Left ventricle myocardium inferior (tissue), 1 donor: ENCODE data around the gene EXOSC1. TPM values are rescaled to one million over a fixed set of nuclear protein-coding genes. Genes with fewer than 3 reads are reported as not detected.

ENCODE experiments used
- DNase-seq: peaks from one replicate; pipeline ENCODE4 v3.0.0-alpha.2; 2020
- H3K27ac ChIP-seq: fragments of 200-600 bp; replicated peaks from 2 replicates; pipeline ENCODE4 v1.8.0; 2021
- H3K27me3 ChIP-seq: fragments of 200-600 bp; 2 replicates; pipeline ENCODE4 v1.8.0; 2021; ENCODE audit warnings: low read depth
- H3K36me3 ChIP-seq: fragments of 200-600 bp; 2 replicates; pipeline ENCODE4 v1.8.0; 2021
- H3K4me1 ChIP-seq: fragments of 200-600 bp; 2 replicates; pipeline ENCODE4 v1.8.0; 2021
- H3K4me3 ChIP-seq: fragments of 200-600 bp; 2 replicates; pipeline ENCODE4 v1.8.0; 2021; ENCODE audit warnings: mild to moderate bottlenecking, moderate library complexity
- H3K9me3 ChIP-seq: fragments of 200-600 bp; replicated peaks from 2 replicates; pipeline ENCODE4 v1.8.0; 2021
- CTCF ChIP-seq: fragments of 200-600 bp; IDR thresholded peaks from 2 replicates; pipeline ENCODE4 v1.8.0; 2021; ENCODE audit warnings: antibody characterized with exemption, mild to moderate bottlenecking, borderline replicate concordance
- intact Hi-C: fragments of 100-400 bp; cut with micrococcal nuclease; formaldehyde crosslinking; loops from one replicate; pipeline ENCODE4 v1.11.0; 2022
- long read RNA-seq: library from polyadenylated mRNA; unstranded; transcript quantifications from one replicate; pipeline ENCODE4 v2.0.0, GENCODE V29; 2021
- total RNA-seq: library from RNA; stranded (reverse); fragmentation: NEBNext Ultra II Directional; extraction: Animal tissue kit (Norgen Biotek cat#: 25700); gene quantifications from one replicate; pipeline ENCODE4 v1.2.1, GENCODE V29; 2021
- donor health status: DM: no; HTN: yes; CAD: no; lungs with severe emphysema.

The EXOSC1 gene
- 14.9 TPM for total RNA-seq
- long read RNA-seq, transcript EXOSC1-204 (8 exons, 923 nt), result major isoform, 11 of 14 reads
- long read RNA-seq, partial matches to known transcripts, result 3 of 14 reads
- long read RNA-seq, other reads (novel, unspliced or antisense), result 0 of 14 reads

GRCh38 chr10:97445722-97446639 lies at the start of gene EXOSC1, which contains the start of gene ZDHHC16:
Gene EXOSC1, minus strand, starts transcription at chr10:97446006. Its CDS starts 21 bp downstream, at chr10:97445985.
Gene ZDHHC16, plus strand, starts transcription at chr10:97446175. Its CDS starts 5,501 bp downstream, at chr10:97451676.
- no peak for TF ChIP-seq CTCF
- Histone ChIP-seq H3K9me3 (no peaks in the 10 kb centered on the region), H3K36me3 (peaks cover 14% of the 10 kb centered on the region), H3K27ac (peak within 1 kb of the TSS; percentile 83), H3K27me3 (no peaks in the 10 kb centered on the region), H3K4me1 (peaks cover 64% of the 10 kb centered on the region), H3K4me3 (peak within 1 kb of the TSS; percentile 84)
- intact Hi-C loops, result no loop called here
- peak; percentile 90 for DNase-seq

GRCh38 chr10:97494863-97495506 lies 49.2 kb upstream of the EXOSC1 start:
- intact Hi-C loops, result no loop called here
- no peaks in the 10 kb centered on the region for H3K36me3 ChIP-seq
- peak overlapping the region; percentile 89 for H3K27ac ChIP-seq
- H3K9me3 ChIP-seq, result no peaks in the 10 kb centered on the region
- no peaks in the 10 kb centered on the region for H3K27me3 ChIP-seq
- TF ChIP-seq CTCF, result no peak
- H3K4me3 ChIP-seq, result peak overlapping the region; percentile 18
- peaks cover 93% of the 10 kb centered on the region for H3K4me1 ChIP-seq
- DNase-seq, result no peak

- intact Hi-C loops, result no loop called here
- DNase-seq, result no peak
- Histone ChIP-seq H3K4me1 (peaks cover 93% of the 10 kb centered on the region), H3K4me3 (no peak overlapping the region), H3K36me3 (no peaks in the 10 kb centered on the region), H3K27me3 (no peaks in the 10 kb centered on the region), H3K27ac (peak overlapping the region; percentile 89), H3K9me3 (no peaks in the 10 kb centered on the region)
- TF ChIP-seq CTCF, result no peak
Observed at GRCh38 chr10:97494151-97494550, 48.3 kb upstream of the EXOSC1 start.

GRCh38 chr10:97490592-97490991 lies 44.8 kb upstream of the EXOSC1 start:
- Histone ChIP-seq H3K9me3 (no peaks in the 10 kb centered on the region), H3K4me3 (peak overlapping the region; percentile 34), H3K27ac (peak overlapping the region; percentile 89), H3K36me3 (peaks cover 6% of the 10 kb centered on the region), H3K4me1 (peaks cover 88% of the 10 kb centered on the region), H3K27me3 (no peaks in the 10 kb centered on the region)
- peak; percentile 30 for DNase-seq
- no peak for TF ChIP-seq CTCF
- intact Hi-C loops, result no loop called here

GRCh38 chr10:97485647-97486281 lies 40.0 kb upstream of the EXOSC1 start:
- no peaks in the 10 kb centered on the region for H3K27me3 ChIP-seq
- peak overlapping the region; percentile 31 for H3K27ac ChIP-seq
- H3K4me3 ChIP-seq, result no peak overlapping the region
- no peak for DNase-seq
- intact Hi-C loops, result no loop called here
- no peak for TF ChIP-seq CTCF
- H3K9me3 ChIP-seq, result no peaks in the 10 kb centered on the region
- peaks cover 27% of the 10 kb centered on the region for H3K36me3 ChIP-seq
- H3K4me1 ChIP-seq, result peaks cover 78% of the 10 kb centered on the region
